ENCODE data around the gene USP9Y.

GRCh38 chrY:12826791-12827190 lies 125.8 kb downstream of the USP9Y start:
- TF ChIP-seq CTCF (IDR thresholded peaks at IDR 0.05), result no peak
- no peak for TF ChIP-seq EZH2 (IDR thresholded peaks at IDR 0.05)
